CD14-positive monocyte (primary cell): ENCODE data around the gene BRD2. TPM values are rescaled to one million over a fixed set of nuclear protein-coding genes. Genes with fewer than 3 reads are reported as not detected.
A peak's percentile ranks its signal among the peaks of the same experiment; 100 is the strongest.

Experiments
- DNase-seq, 3 donors: peaks; one replicate each; pipeline ENCODE4 v3.0.0-alpha.2; 2011 to 2022
- H2AFZ ChIP-seq: 2 replicates; pipeline ENCODE4 v1.6.0; 2012; ENCODE audit warnings: mild to moderate bottlenecking, low read depth, low read length, inconsistent platforms; ENCODE audit not compliant: insufficient read depth, poor library complexity, severe bottlenecking
- H3K27ac ChIP-seq, 2 donors: 1 replicate in 1 of 2; 2 replicates in 1 of 2; pipeline ENCODE4 v1.5.1; 2012 to 2013; ENCODE audit warnings: low read length in 2 of 2, control low read depth in 1 of 2, inconsistent platforms in 1 of 2, low read depth in 1 of 2, mild to moderate bottlenecking in 1 of 2
- H3K27me3 ChIP-seq, 2 donors: one replicate each; pipeline versions ENCODE4 v1.6.0 to v1.6.1; 2011 to 2013; ENCODE audit warnings: low read length in 2 of 2; ENCODE audit not compliant: control insufficient read depth in 2 of 2, insufficient read depth in 2 of 2
- H3K36me3 ChIP-seq, 2 donors: replicated peaks in 1 of 2; 1 replicate in 1 of 2; 2 replicates in 1 of 2; pipeline versions ENCODE4 v1.5.1 to v1.6.1; 2012 to 2013; ENCODE audit warnings: low read length in 2 of 2, control low read depth in 1 of 2, inconsistent platforms in 1 of 2, mild to moderate bottlenecking in 1 of 2; ENCODE audit not compliant: insufficient read depth in 2 of 2, control insufficient read depth in 1 of 2
- H3K4me1 ChIP-seq, 2 donors: 1 replicate in 1 of 2; 2 replicates in 1 of 2; pipeline versions ENCODE4 v1.5.1 to v1.6.1; 2012 to 2013; ENCODE audit warnings: low read length in 2 of 2, control low read depth in 1 of 2, inconsistent platforms in 1 of 2, mild to moderate bottlenecking in 1 of 2, moderate library complexity in 1 of 2; ENCODE audit not compliant: insufficient read depth in 2 of 2, control insufficient read depth in 1 of 2
- H3K4me2 ChIP-seq: replicated peaks from 2 replicates; pipeline ENCODE3; 2012; ENCODE audit warnings: low read length, moderate library complexity, mild to moderate bottlenecking; ENCODE audit not compliant: poor library complexity, severe bottlenecking; ENCODE audit errors: extremely low read depth
- H3K4me3 ChIP-seq, 3 experiments: fragments of 200-600 bp in 1 of 3; sonication (generic) in 1 of 3; replicated peaks in 1 of 3; 1 replicate in 2 of 3; 2 replicates in 1 of 3; pipeline ENCODE4 v1.5.1; 2011 to 2013; ENCODE audit warnings: low read length in 3 of 3, mild to moderate bottlenecking in 3 of 3, control low read depth in 2 of 3, low read depth in 2 of 3, inconsistent platforms in 1 of 3, moderate library complexity in 1 of 3
- H3K79me2 ChIP-seq: 2 replicates; pipeline ENCODE4 v1.6.0; 2012; ENCODE audit warnings: mild to moderate bottlenecking, control low read depth, inconsistent platforms, low read length, moderate library complexity; ENCODE audit not compliant: insufficient read depth
- H3K9ac ChIP-seq: 2 replicates; pipeline ENCODE4 v1.6.0; 2017; ENCODE audit warnings: low read length, mild to moderate bottlenecking; ENCODE audit not compliant: insufficient read depth, poor library complexity, severe bottlenecking
- H3K9me3 ChIP-seq, 2 donors: replicated peaks in 1 of 2; 1 replicate in 1 of 2; 2 replicates in 1 of 2; pipeline versions ENCODE4 v1.5.1 to v1.6.1; 2012 to 2013; ENCODE audit warnings: low read length in 2 of 2, control low read depth in 1 of 2; ENCODE audit not compliant: control insufficient read depth in 1 of 2, insufficient read depth in 1 of 2
- H4K20me1 ChIP-seq: 2 replicates; pipeline ENCODE4 v1.6.0; 2012; ENCODE audit warnings: mild to moderate bottlenecking, low read length, control low read depth, moderate library complexity; ENCODE audit not compliant: insufficient read depth
- H3K27ac Mint-ChIP-seq, 7 donors: one replicate each; pipeline ENCODE4 v1.8.0; 2020; ENCODE audit warnings: mild to moderate bottlenecking in 7 of 7, mixed read lengths in 7 of 7, moderate library complexity in 6 of 7, inconsistent platforms in 2 of 7
- H3K27me3 Mint-ChIP-seq, 3 donors: one replicate each; pipeline ENCODE4 v1.8.0; 2021 to 2022; ENCODE audit warnings: low read depth in 3 of 3, mild to moderate bottlenecking in 3 of 3, mixed read lengths in 3 of 3, moderate library complexity in 3 of 3, inconsistent platforms in 1 of 3
- H3K36me3 Mint-ChIP-seq, 2 donors: one replicate each; pipeline ENCODE4 v1.8.0; 2020; ENCODE audit warnings: mixed read lengths in 2 of 2, inconsistent platforms in 1 of 2, mild to moderate bottlenecking in 1 of 2
- H3K4me1 Mint-ChIP-seq: one replicate; pipeline ENCODE4 v1.8.0; 2020; ENCODE audit warnings: mild to moderate bottlenecking, mixed read lengths
- H3K4me3 Mint-ChIP-seq, 2 donors: one replicate each; pipeline ENCODE4 v1.8.0; 2020; ENCODE audit warnings: mild to moderate bottlenecking in 2 of 2, mixed read lengths in 2 of 2, moderate library complexity in 1 of 2
- H3K9me3 Mint-ChIP-seq, 7 donors: one replicate each; pipeline ENCODE4 v1.8.0; 2020 to 2022; ENCODE audit warnings: mixed read lengths in 7 of 7, mild to moderate bottlenecking in 6 of 7, moderate library complexity in 6 of 7, inconsistent platforms in 2 of 7
- CTCF ChIP-seq: fragments of 200-600 bp; IDR thresholded peaks from one replicate; pipeline ENCODE4 v1.8.0; 2022; ENCODE audit warnings: antibody characterized with exemption, mild to moderate bottlenecking
- WGBS: methylation state at CpG from one replicate; pipeline ENCODE4 v1.1.5; 2013; ENCODE audit warnings: missing lambda C conversion rate; ENCODE audit not compliant: insufficient coverage; 5-methylcytosine and 5-hydroxymethylcytosine counted together
- intact Hi-C, 2 donors: fragments of 100-400 bp; cut with micrococcal nuclease; formaldehyde crosslinking; loops; one replicate each; pipeline versions ENCODE4 v1.15.0 to v1.15.1; 2023
- polyA minus RNA-seq: library from RNA; depleted of rRNA, polyadenylated mRNA; stranded (reverse); fragments of >200 nt; gene quantifications from 2 replicates; pipeline ENCODE4 v1.2.3, GENCODE V29; 2012
- polyA plus RNA-seq, 3 donors: library from polyadenylated mRNA; depleted of rRNA in 1 of 3; unstranded in 2 of 3; stranded (reverse) in 1 of 3; fragments of 300-500 nt in 2 of 3; fragments of >200 nt in 1 of 3; fragmentation: Illumina TruSeq in 2 of 3; gene quantifications; 1 replicate in 2 of 3; 2 replicates in 1 of 3; pipeline ENCODE4 v1.2.3, GENCODE V29; 2012 to 2021
- total RNA-seq, 12 experiments: library from RNA in 1 of 12; stranded (reverse) in 1 of 12; fragments of 120-200 nt in 1 of 12; gene quantifications; one replicate each; pipeline ENCODE4 v1.2.4 and lab custom pipeline; 2013 to 2026; ENCODE audit warnings: mixed read lengths in 6 of 12, inconsistent platforms in 1 of 12

The BRD2 gene
- total RNA-seq (2013), result 157 TPM
- polyA plus RNA-seq (100 to 1,000 TPM in 1 of 3 donors, 10 to 100 TPM in 1, 1 to 10 TPM in 1; 9.6 to 475 (median 21.7) TPM), polyA minus RNA-seq (119 and 146 TPM in 2 replicates), total RNA-seq (lab: John Stamatoyannopoulos, UW) (372 to 839 (median 563) reads per million in 11 experiments)

- H3K27me3 ChIP-seq, result no peaks in the 10 kb centered on the region
- H3K9me3 ChIP-seq, result no peaks in the 10 kb centered on the region
- H3K4me1 ChIP-seq, result peaks cover 37 to 49% of the 10 kb centered on the region in 2 donors
- H3K9ac ChIP-seq, result peak within 1 kb of the TSS; percentile 79
- peak within 1 kb of the TSS; percentile 99 for H3K4me2 ChIP-seq
- peak within 1 kb of the TSS; percentile 93 to 96 (median 93) for H3K4me3 ChIP-seq
- peak within 1 kb of the TSS; percentile 95 to 97 for H3K27ac ChIP-seq
- Mint-ChIP-seq H3K27ac (peak within 1 kb of the TSS; percentile 98 to 100 (median 99)), H3K27me3 (peaks cover 0 to 10% (median 2%) of the 10 kb centered on the region in 3 donors), H3K4me1 (peaks cover 42% of the 10 kb centered on the region), H3K36me3 (peaks cover 8 to 15% of the 10 kb centered on the region in 2 donors), H3K9me3 (peaks cover 0 to 9% (median 0%) of the 10 kb centered on the region in 7 donors), H3K4me3 (peak within 1 kb of the TSS; percentile 98 to 100)
- WGBS, result under 1% methylated on average over 34 of the region's 62 CpGs
- H2AFZ ChIP-seq, result peak within 1 kb of the TSS; percentile 86
- peaks cover 13% of the 10 kb centered on the region for H4K20me1 ChIP-seq
- DNase-seq, result peak; percentile 95 to 97 (median 96)
- H3K36me3 ChIP-seq, result peaks cover 0 to 7% of the 10 kb centered on the region in 2 donors
- no peak for TF ChIP-seq CTCF
- intact Hi-C loops, result loop anchor here in 1 of 2 donors (2.0 kb wide), 1 partner anchor 15 kb away; the partner anchor contains the start of gene HLA-DMA
- peaks cover 89% of the 10 kb centered on the region for H3K79me2 ChIP-seq
Measured at GRCh38 chr6:32968093-32968866, at the start of gene BRD2. TSS of gene BRD2 (plus strand) at chr6:32968594. CDS start at chr6:32972899, 4,305 bp downstream.

- Mint-ChIP-seq H3K4me1 (peaks cover 44% of the 10 kb centered on the region), H3K36me3 (no peaks in the 10 kb centered on the region), H3K9me3 (no peaks in the 10 kb centered on the region), H3K4me3 (peak overlapping the region in 1 of 2 donors; percentile 64), H3K27ac (peak overlapping the region in 5 of 7 donors; percentile 0 to 59 (median 41)), H3K27me3 (peaks cover 0 to 1% (median 0%) of the 10 kb centered on the region in 3 donors)
- Histone ChIP-seq H3K27me3 (no peaks in the 10 kb centered on the region), H2AFZ (no peak overlapping the region), H3K9me3 (no peaks in the 10 kb centered on the region), H3K79me2 (no peaks in the 10 kb centered on the region), H3K27ac (peak overlapping the region in 1 of 2 donors; percentile 49), H3K4me2 (peak overlapping the region; percentile 53), H3K4me3 (peak overlapping the region in 1 of 3 experiments; percentile 25), H3K36me3 (no peaks in the 10 kb centered on the region), H3K9ac (no peak overlapping the region), H3K4me1 (peaks cover 12 to 32% of the 10 kb centered on the region in 2 donors), H4K20me1 (no peaks in the 10 kb centered on the region)
- intact Hi-C loops, result no loop called here
- DNase-seq, result peak in 2 of 3 donors; percentile 28 to 42
- WGBS, result no CpG with 5 or more reads among the region's 2 CpGs
- TF ChIP-seq CTCF, result no peak
Measured at GRCh38 chr6:32920715-32921114, 47.7 kb upstream of the BRD2 start.
